GM12872 (cell line): ENCODE measurements around the gene IGSF9.

Experiments
- CTCF ChIP-seq: IDR thresholded peaks from 3 replicates; pipeline ENCODE4 v1.5.1; 2011; ENCODE audit warnings: low read depth, mild to moderate bottlenecking, low read length, moderate library complexity; ENCODE audit not compliant: insufficient read depth

Gene IGSF9

DNA sequence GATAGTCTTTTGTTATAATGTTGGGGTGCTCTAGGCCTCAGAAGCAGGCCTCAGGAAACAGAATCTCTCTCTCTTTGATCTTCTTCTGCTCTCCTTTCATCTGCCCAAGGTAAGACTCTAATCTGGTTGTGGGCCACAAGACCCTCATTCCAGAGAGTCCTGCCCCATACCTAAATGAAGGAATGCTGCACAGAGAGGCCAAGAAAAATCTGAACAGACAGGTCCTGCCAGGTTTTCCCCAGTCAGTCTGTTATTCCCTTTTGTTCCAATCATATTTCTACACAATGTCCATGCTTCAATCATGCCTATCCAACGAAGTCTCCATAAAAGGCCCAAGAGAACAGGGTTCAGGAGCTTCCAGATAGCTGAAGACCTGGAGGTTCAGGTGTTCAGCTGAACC lies 38.5 kb downstream of the IGSF9 start:
- no peak for TF ChIP-seq CTCF

DNA sequence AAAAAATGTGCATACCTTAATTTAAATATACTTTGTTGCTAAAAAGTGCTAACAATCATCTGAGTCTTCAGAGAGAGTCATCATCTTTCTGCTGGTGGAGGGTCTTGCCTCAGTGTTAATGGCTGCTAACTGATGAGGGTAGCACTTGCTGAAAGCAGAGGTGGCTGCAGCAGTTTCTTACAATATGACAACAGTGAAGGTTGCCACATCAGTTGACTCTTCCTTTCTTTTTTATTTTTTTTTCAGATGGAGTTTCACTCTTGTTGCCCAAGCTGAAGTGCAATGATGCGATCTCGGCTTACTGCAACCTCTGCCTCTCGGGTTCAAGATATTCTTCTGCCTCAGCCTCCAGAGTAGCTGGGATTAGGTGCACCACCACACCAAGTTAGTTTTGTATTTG lies 42.9 kb downstream of the IGSF9 start:
- TF ChIP-seq CTCF, result no peak

DNA sequence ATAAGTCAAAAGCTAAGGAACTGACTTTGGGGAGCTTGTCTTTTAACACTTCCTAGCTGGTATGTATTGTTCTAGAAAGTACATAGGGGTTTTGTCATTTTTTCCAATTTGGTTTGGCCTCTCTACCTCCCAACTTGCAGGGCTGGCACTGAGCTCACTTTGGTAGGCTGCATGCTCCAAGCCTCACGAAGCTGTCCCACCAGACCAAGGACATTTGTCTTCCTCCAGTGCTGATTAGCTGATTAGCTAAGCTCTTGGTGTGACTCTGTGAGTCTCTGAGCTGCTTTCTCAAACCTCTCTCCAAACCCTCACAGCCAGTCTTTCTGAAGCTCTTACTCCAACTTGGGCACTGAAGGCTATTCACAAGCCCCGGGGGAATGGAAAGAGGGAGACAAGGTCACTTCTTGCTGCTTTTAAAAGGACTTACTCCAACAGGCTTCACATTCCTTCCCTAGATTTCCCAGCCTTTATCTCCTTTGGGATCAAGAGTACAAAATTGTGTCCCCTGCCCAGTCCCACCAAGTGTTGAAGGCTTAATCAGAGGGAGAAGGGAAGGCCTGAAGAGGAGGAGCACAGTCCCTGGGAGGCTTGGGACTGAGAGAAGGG lies 44.6 kb downstream of the IGSF9 start:
- no peak for TF ChIP-seq CTCF

GRCh38 chr1:159900086-159900680 lies 45.2 kb downstream of the IGSF9 start, which contains the start of gene CFAP45:
TSS of gene CFAP45 (minus strand) at chr1:159900165. CDS start at chr1:159900098, 67 bp downstream.
- TF ChIP-seq CTCF, result no peak

DNA sequence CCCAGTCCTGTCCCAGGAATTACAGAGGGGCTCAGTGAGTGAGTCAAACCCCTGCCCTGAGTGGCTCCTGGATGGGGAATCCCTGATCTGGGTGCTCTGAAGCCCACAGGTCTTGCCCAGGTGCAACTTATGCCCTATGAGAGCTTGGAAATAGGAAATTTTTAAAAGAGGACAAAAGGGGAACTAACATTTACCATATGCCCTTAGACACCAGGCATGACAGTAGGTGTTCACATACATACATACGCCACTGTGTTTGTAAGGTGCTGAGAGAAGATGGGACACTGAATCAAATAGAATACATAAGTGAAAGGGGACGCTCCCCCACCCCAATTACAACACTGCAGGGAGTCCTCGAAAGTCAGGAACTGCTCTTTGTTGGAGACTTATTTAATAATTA lies 46.9 kb downstream of the IGSF9 start:
- no peak for TF ChIP-seq CTCF

DNA sequence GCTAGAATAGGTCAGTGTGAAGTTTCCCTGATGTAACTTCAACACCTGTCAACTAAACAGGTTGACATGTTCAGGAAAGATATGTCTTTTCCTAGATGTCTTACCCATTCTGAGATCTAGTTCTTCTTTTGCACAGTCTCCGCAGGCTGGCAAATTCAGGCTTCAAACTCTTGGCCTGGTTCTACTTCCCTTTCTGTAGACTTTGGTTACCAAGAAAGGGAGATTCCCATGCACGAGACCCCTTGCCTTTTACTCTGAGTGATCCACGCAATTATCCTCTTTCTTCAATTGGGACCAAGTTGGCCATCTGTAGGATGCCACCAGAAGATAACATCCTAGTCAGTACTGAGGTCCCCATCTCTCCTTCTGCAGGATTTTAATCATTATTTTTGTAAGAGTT lies 47.5 kb downstream of the IGSF9 start:
- no peak for TF ChIP-seq CTCF

- TF ChIP-seq CTCF, result no peak
These were observed 48.9 kb downstream of the IGSF9 start for GRCh38 chr1:159896546-159896930.
